Right lobe of liver (tissue), 4 donors: Measurements from ENCODE around the gene PET100.

Experiments
- POLR2A ChIP-seq: fragments of 450-650 bp; IDR thresholded peaks from one replicate; pipeline ENCODE4 v1.6.1; 2017; ENCODE audit warnings: antibody characterized with exemption, mild to moderate bottlenecking
- TF ChIP-seq, protein P1 (sequence below), 4 donors: fragments of 200-600 bp in 3 of 4; fragments of 450-650 bp in 1 of 4; IDR thresholded peaks; one replicate each; pipeline versions ENCODE4 v1.5.1 to v1.8.0; 2016 to 2022; ENCODE audit warnings: antibody characterized with exemption in 4 of 4, mild to moderate bottlenecking in 2 of 4
- donor health status: DM: no; HTN: no; CAD: no.
- donor health status: DM: no; HTN: no; CAD: no.
- donor health status: DM: no; HTN: yes; CAD: no.

DNA sequence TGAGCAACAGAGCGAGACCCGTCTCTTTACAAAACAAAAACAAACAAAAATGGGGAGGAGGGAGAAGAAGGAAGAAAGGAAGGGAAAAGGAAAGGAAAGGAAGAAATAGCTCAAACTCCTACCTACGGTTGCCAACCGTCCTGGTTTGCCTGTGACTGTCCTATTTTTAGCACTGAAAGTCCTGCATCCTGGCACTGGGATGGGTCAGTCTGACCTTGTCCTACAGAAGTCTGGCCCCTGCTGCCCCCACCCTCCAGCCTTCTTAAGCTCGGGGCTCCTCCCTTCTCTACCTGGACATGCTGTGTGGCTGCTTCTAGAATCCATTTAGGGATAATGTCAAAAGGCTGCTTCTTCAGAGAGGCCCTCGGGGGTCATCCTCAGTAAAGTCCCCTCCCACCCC, 6.1 kb downstream of the PET100 start:
- TF ChIP-seq, protein P1, sequence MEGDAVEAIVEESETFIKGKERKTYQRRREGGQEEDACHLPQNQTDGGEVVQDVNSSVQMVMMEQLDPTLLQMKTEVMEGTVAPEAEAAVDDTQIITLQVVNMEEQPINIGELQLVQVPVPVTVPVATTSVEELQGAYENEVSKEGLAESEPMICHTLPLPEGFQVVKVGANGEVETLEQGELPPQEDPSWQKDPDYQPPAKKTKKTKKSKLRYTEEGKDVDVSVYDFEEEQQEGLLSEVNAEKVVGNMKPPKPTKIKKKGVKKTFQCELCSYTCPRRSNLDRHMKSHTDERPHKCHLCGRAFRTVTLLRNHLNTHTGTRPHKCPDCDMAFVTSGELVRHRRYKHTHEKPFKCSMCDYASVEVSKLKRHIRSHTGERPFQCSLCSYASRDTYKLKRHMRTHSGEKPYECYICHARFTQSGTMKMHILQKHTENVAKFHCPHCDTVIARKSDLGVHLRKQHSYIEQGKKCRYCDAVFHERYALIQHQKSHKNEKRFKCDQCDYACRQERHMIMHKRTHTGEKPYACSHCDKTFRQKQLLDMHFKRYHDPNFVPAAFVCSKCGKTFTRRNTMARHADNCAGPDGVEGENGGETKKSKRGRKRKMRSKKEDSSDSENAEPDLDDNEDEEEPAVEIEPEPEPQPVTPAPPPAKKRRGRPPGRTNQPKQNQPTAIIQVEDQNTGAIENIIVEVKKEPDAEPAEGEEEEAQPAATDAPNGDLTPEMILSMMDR (IDR thresholded peaks at IDR 0.05) = no peak
- no peak for TF ChIP-seq POLR2A
